ENCODE data around the gene MACROD2.
"Not testable (repeated sequence)": the region's sequence is repeated elsewhere in the genome, so short reads cannot be mapped to it uniquely, and the experiment has no call there.

Gene MACROD2

DNA sequence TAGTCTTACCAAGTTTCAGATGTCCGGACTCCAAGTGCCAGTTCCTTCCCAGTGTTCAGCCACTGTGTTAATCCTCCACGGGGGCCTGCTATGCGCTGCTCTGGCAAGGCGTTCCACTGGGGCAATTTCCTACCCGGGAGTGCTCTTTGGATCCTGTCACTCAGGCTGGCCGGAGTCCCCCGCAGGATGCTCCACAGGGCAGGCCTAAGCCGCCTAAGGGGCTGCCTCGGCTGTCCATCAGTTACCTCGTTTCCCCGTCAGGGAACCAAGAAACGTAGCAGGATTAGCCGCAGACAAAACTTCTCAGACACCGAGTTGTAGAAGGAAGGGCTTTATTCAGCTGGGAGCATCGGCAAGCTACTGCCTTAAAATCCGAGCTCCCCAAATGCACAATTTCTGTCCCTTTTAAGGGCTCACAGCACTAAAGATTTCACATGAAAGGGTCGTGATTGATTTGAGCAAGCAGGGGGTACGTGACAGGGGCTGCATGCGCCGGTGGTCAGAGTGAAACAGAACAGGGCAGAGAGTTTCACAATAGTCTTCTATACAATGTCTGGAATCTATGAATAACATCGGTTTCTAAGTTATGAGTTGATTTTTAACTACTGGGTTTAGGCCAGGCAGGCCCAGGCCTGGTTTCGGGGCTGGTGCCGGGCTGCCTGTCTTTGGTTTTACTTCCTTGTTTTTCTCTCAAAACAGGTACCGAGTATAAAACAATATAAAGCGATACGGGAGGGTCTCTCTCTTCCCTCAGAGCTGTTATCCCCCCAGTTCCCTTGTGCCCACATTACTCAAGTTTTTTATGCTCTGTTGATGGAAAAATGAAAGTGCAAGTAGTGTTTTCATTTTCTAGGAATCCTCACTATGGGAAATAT lies 1990.4 kb downstream of the MACROD2 start:
- DNase-seq = not testable (repeated sequence)

DNA sequence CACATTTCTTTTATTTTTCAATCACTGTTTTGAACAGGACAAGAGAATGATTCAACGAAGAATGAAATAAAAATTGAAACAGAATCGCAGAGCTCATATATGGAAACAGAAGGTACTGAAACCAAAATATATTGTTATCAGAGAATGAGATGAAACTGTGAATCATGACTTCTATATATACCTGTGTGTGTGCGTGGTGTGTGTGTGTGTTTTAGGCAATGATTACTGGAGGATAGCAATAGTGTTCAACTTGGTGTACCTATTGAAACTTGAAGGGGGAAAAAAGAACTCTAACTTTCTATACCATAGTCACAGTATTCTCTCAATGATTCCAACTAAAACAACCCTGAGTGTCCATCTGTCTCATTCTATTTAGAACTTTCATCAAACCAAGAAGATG lies 1991.4 kb downstream of the MACROD2 start:
- no peak for DNase-seq

DNA sequence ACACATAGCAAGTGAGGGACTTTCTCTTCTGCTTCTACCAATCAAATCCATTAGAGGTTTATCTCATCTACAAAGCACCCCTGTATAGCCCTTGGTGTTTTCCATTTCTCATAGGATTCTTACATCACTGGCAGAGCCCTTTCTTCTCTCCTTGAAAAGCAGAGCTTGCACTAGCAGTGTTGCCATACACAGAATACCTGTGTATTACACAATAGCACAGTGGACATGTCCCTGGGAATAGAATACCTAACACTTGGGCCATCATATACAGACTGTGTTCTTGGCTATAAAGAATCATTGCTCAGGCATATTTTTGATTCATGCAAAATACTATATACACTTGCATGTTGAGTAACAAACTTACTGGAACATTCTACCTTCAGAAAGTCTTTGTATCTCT lies 1996.0 kb downstream of the MACROD2 start:
- DNase-seq = no peak

DNA sequence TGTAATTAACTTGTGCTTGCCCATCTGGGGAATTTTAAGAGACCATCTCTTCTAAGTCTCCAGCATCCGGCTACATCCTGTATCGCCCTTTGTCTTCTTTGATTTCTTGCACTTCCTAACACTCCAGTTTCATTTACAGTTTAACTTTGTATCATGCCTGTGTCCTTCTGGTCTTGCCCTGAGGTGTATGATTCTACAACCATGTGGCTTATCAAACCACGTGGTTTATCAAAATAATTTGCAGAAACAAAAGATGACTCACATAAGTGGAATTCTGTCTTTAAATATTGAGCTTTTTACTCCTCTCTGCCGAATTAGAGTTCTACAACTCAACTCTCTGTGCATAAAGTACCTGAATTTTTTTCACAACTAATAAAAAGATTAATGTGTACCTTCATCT lies 1997.2 kb downstream of the MACROD2 start:
- DNase-seq = no peak

DNA sequence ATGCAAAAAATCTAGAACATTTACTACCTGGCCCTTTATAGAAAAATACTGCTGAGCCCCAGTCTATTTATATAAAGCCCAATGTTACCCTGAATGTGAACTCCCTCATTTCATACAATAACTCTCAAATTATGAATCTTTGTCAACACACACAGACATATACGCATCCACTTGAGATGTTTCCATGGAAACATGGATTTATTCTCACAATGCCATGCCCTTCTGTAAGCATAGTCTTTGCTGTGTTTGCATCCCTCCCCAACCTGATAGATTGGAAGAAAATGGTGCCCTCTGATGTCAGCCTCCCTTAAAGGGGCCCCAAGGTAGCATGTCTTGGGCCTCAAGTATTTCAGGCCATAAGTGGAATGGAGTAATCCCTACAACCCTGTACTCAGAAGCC lies 2004.8 kb downstream of the MACROD2 start:
- DNase-seq = no peak

DNA sequence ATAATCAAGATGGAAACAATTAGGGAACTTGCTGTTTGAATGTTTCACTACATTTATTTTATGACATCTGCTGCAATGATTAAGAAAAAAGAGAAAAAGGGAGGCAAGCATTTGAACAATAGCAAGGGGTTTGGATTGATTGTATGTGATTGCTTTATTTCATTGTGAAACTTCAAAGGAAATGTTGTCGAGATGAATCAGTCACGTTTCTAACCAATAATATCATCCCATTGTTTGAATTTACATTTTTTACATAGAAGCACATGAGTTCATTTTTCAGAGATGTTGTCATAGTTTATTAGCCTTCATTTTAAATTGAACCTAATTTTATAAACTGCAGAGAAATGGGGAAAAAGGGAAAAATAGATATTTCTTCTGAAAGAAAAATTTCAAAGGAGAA lies 2006.0 kb downstream of the MACROD2 start:
- no peak for DNase-seq

DNA sequence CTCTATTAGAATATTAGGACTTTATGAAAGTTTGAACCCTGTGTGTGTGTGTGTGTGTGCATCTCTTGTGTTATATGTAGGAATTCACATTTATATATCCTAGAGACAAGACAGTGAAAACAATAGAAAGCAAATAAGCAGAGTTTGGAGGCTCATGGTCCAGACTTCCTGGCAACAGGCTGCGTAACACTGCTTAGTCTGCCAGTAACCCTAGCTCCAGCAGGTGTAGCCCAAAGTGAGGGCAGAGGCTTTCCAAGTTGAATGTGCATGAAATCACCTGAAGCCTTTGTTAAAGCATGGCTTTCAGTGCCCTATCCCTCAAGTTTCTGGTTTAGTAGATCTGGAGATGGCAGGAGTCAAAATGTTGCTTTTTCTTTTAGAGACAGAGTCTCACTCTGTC lies 2008.0 kb downstream of the MACROD2 start:
- DNase-seq = no peak

DNA sequence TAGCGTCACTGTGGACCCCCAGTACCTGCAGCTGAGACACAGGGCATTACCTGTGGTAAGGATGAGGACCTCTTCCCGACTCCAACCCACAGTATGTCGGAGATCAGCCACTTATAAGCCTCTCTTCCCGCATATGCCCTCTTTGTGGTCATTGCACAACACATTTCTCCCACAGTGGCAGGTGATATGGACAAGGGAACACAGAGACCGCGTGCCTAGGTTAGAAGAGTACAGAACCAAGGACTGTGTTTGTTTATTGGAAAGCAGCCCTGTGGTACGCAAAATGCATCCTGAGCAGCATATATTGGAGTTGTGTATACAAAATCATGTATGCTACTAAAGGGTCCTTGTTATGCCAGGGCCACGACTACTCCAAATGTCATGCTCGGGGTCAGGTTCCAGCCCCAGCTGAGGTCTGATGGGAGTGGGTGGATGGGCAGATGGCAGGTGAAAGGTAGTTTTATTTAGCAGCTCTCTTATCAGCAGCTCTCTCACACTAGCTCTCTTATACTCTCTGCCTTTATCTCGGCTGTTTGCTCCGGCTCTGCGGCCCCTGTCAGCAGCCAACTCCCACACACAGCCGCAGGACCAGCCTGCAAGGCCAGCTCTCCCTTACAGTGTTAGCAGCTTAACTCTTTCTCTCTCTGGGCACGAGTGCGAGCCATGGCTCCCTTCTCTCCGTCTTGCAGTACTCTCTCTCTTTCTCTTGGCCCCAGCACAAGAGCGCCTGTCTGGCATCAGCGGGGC lies 2009.0 kb downstream of the MACROD2 start:
- no peak for DNase-seq

DNA sequence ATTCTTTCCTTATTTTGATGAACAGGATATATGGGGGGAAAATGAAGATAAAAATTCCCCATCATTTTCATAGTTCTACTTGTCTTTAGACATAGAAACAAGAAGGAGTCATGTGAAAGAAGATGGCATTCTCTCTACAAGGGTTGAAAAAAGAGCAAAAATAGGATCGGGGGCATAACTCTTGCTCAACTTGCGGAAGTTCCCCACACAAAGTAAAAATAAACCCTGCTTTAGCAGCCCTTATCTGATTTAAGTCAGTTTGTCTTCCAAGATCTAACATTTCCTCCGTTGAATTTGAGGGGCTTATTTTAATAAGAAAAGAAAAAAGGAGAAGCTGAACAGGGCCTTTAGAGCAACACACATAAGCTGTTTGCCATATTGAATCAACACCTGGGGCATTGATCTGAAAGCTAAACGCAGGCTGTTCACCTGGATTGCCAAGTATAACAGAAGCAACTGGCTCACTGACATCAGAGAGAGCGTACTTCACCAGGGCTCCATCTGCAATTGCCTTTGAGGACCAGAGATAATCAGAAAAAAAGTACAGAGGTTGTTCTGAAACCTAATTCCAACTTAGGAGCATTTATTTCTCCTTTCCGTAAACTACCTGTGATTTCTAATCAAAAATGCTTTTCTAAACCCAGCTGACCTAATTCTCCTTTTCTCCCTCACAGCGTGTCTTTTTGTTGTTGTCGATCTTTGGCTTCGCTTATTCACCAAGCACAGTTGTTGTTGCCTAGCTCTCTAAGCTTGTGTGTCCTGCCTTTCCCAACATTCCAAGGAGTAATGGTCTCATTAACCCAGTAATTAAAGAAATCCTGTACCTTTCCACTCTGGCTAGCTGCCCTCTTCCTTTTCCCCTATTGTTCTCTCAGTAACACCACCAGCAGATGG lies 2010.0 kb downstream of the MACROD2 start:
- DNase-seq = no peak

DNA sequence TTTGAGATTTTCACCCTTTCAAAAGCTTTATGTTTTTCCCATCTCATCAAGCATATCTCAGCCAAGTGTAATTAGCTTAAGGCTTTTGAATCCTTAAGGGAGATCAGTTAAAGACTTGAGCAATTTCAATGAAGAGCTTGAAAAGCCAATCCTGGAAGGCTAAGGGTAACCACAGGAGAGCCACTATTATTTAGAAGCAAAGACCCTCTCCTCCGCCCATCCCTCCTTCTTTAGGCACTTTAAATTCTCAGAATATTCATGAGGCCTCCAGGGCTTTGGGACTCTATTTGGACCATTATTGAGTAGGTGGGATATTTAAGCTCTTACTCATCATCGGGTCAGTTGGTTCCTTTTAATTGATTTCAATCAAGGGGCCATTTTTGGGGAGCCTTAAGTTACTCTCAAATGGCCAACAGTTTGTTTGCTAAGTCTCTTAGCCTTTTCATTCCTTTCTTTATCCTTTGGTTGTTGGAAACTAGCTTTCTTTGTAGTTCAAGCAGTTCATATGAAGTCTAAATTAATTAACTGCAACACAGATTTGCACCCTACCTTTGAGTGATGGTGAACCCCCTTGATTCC lies 2010.7 kb downstream of the MACROD2 start:
- DNase-seq = no peak

DNA sequence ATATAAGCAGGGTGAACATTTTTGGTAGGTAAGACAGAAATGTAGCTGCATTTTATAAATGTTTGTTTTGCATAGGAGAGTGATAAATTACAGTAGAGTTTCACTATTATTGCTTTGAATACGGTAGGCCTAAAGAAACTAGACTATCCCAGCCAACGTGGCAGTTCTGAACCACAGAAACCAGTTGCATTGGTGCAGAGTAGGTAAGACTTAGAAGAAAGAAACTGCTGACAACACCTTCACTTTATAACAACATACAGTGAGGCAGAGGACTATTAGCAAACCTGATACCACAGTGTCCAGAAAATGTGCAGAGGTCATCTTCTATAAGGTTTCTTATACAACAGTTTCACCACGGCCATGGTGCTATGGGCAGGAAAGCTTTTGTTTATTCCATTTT lies 2011.8 kb downstream of the MACROD2 start:
- no peak for DNase-seq

DNA sequence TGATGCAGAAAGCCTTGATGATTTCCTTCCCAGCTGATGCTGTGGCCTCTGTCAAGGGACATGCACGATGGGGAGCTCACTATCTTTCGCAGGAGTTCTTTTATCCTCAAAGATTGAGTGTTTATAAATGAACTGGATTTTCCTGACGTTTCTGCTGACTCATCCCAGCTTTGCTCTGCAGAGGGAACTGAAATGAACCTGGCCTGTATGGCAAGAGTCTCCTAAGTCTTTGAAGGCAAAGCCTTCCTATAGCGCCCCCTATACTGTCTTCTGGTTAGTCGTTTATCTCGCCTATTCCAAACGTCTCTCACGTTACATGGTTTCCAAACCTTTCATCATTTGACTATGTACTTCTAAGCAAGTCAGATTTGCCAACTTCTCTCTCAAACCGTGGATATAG lies 2012.6 kb downstream of the MACROD2 start:
- DNase-seq = no peak

DNA sequence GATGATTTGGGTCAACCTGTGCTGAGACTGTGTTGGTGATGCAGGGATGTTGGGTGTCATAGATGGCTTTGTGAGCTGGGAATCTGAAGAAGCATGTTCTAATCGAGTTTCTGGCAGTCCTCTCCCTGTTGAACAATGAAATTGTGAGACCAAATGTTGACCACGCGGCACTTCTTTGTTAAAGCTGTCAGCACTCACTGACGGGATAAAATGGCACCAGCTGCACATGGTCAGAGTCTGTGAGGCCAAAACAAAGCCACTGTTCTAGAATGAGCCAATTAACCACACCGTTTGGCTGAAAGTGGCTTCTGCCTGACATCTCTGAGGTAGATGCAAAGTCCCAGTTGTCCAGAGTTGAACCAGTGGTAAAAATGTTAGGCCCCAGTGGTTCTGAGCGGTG lies 2015.7 kb downstream of the MACROD2 start:
- no peak for DNase-seq

DNA sequence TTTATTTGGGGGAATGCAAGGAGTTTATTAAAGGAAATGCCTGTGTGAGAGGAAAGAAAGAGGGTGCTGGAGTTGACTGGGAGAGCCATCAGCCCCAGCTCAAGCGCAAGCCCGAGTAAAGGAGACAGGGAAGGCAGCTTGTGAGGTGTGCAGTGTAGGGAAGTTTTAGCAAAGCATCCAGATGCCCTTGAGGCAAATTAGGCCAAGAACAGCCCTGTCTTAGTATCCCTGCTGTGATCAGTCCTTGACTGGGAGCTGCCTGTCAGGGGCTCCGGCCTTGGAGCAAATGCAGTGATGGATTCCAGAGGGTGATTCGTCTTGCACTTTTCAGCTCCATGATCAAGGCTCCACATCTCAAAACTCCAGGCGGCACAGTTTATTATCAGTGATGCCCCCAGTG lies 2016.2 kb downstream of the MACROD2 start:
- no peak for DNase-seq

DNA sequence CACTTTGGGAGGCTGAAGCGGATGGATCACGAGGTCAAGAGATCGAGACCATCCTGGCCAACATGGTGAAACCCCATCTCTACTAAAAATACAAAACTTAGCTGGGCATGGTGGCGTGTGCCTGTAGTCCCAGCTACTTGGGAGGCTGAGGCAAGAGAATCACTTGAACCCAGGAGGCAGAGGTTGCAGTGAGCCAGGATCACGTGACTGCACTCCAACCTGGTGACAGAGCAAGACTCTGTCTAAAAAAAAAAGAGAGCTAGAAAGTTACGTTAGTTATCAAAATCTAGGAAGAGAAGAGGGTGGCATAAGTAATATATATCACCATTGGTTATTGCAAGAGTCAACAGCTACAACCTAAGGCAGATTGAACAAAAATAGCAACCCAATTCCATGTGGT lies 2017.6 kb downstream of the MACROD2 start:
- DNase-seq = not testable (repeated sequence)

DNA sequence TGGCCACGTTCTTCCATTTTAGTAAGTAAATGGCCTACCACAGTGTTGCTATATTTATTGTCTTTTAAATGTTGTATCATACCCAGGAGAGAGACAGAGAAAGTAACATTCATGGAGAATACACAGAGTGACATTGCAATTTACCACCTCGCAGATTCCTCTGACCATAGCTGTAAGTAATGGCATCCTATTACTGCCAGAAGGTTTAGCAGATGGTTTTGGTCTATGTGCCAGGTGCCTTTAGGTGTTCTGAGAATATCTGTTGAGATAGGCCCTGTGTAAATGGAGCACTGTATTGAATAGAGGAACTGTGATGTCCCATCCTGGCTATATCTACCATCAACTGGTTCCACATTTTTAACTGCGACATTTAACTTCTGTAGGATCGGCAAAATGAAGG lies 2018.3 kb downstream of the MACROD2 start:
- no peak for DNase-seq

DNA sequence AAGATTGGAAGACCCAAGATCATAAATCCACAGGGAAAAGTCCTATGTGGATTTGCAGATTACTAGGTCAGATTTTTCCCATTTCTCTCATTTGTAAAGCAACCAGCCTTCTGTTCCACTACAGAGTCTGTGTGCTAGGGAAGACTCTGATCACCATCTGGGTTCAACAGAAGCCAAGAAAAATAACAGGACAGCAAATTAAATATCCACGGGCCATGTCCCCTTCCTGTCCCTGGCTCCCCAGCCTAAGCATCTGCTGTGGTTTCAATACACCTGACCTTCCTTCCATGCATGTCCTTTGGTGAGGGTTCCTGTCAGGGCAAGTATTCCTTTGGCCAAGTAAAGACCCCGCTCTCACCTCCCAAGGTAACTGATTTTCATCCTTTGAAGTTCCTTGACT lies 2019.1 kb downstream of the MACROD2 start:
- DNase-seq = no peak

DNA sequence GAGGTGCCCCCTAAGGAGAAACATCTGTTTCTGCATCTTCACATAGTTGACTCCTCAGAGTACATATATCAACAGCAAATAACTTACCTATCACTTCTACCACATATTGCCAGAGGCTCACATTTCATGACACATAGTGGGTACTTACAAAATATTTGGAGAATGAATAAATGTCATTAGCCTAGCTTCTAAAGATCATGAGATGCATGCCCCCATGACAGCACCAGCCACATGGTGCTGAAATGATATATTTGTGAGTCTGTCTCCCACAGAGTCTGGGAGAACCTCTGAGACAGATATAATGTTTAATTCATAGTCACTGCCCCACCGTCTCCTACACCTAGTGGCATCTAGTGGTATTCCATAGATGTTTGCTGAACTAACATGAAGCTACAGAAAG lies 2022.3 kb downstream of the MACROD2 start:
- no peak for DNase-seq

DNA sequence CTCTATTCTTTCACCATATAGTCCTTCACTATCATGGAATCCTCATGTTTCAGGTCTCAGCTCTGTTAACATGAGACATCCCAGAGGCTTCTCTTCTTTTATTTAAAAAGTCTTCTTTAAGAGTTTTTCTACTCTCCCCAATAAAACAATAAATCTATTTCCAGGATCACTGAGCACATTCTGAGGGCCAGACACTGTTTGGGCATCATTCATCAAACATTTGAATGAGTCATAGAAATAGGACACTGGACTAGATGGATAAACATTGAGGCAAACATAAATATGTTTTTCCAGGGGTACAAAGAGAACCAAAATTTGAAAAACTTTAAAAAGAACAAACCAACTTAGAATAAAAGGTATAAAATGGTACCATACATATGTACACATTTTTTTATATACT lies 2023.6 kb downstream of the MACROD2 start:
- no peak for DNase-seq

DNA sequence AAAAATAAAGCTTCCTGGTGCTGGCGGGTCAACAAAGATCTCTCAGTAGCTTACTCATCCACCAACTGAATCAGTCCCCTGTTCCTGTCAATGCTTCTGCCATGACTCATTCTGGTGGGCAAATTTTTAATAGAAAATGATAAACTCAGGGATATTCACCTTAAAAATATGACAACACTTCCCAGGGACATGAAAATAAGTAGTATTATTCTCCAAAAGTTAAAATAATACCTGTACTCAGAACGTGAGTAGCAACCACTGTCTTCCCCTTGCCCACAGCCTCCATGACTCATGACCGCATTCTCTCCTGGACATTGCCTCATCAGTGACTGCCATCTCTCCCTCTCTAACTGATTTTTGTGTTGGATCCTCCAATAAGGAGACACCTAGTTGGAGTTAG lies 2025.7 kb downstream of the MACROD2 start:
- no peak for DNase-seq

DNA sequence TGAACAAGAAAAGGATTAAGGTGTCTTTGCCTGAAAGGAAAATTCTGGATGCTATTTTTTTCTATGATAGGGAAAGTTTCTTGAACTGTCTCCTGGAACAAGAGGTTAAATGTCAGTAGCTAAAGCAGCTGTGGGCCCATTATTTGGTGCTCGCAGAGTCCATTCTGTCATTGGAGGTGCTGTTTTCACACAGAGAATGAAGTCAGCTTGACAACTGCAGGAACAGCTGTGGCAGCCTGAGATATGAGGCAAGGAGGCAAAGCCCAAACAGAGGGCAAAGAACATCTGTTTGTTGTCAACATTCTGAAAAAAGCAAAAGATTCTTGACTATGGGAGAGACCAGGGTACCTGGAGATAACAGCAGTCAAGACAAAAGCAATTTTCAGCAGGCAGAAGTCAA lies 2029.8 kb downstream of the MACROD2 start:
- no peak for DNase-seq

DNA sequence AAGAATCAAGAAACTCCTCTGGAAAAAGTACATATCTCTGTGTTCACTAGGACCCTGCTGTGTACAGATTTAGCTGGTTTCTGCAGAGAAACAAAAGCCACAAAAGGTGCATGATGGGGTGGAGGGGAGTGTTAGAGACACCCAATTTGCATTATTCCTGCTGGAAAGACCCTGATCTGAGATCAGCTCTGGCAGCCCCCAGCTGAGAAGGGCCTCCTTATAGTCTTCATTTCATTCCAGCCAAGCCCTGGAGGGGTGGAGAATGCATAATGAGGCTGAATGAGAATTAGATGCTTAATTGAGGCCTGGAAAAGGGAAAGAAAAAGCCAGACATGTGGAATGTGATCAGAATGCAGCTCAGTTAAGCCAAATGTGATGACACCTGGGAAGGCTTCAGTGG lies 2032.4 kb downstream of the MACROD2 start:
- DNase-seq = no peak

DNA sequence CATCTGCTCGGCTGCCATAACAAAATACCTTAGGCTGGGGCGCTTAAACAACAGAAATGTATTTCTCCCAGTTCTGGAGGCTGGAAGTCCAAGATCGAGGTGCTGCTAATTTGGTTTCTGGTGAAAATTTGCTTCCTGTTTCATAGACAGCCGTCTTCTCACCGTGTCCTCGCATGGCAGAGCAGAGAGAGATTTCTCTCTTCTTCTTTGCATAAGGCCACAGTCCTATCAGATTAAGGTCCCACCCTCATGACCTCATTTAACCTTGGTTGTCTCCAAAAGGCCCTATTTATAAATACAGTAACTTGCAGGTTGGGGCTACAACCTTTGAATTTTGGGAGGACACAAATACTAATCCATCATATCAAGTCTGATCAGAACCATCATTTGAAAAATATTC lies 2033.6 kb downstream of the MACROD2 start:
- no peak for DNase-seq
